OCI-M2 (cell line): ENCODE data around the gene C22orf31.

Experiments used
- DNase-seq: peaks from one replicate; lab custom pipeline; 2025; ENCODE audit not compliant: unreplicated experiment; lab: John Stamatoyannopoulos, UW

The C22orf31 gene

DNA sequence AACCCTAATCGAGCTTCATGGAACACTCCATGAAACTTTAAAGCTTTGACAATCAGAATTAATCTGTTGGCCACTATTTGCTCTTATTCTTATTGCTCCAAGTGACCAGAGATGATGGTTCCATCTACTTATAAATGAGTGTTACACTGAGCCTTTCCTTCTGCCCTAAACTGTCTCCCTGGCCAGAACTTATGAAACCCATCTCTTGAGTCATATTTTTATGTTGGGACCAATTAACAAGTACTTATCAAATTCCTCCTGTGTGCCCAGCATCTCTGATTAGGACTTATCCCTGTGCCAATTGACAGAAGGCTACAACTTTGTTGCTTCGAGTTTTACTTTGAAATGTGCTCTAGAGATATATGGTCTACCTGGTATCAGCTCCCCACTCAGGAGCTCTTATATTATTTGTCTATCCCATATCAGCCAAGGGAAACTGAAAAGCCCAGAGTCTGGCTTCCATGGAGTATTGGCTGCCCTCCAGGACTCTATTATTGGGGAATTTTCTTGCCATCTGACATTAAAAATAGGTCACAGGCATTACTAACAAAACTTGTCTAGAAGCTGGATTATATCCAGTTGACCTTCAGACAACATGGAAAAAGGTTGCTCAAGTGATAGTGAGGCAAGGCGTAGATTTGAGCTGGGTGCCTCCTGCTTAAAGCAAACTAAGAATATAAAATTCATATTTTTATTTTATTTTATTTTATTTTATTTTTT, 20.0 kb upstream of the C22orf31 start:
- no peak for DNase-seq

DNA sequence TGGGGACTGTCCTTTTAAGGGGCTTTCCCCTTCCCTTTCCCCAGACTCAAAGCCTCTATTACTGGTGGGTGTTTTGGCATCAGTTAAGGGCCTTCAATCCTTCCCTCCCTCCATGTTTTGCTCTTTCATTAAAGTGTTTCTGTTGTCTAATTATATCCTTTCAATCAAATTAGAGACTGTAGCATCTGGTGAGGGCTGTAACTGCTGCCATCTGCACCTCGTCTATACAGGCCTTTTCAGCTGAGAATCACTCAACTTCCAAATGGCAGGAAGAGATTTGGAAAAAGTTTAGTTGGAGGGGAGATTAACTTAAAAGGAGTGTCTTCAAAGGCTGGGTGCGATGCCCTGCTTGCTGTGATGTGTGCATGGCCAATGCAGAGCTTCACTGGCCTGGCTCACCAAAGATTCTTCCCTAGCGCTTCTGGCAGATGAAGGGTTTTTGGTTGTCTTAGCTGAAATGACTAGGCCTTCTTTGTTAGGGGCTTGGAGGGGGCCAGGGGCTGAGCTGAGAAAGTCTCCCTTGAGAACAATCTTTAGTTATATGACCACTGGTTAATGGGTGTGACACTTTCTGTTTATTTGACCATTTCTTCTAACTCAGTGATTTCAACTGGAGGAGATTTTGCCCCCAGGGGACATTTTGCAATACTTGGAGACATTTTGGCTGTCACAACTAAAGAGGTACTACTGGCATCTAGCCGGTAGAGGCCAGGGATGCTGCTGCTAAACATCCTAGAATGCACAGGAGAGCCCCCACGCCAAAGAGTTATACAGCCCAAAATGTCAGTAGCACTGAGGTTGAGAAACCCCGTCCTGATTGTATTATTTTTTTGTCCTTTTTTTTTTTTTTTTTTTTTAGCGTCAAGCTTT, 18.7 kb upstream of the C22orf31 start:
- no peak for DNase-seq

DNA sequence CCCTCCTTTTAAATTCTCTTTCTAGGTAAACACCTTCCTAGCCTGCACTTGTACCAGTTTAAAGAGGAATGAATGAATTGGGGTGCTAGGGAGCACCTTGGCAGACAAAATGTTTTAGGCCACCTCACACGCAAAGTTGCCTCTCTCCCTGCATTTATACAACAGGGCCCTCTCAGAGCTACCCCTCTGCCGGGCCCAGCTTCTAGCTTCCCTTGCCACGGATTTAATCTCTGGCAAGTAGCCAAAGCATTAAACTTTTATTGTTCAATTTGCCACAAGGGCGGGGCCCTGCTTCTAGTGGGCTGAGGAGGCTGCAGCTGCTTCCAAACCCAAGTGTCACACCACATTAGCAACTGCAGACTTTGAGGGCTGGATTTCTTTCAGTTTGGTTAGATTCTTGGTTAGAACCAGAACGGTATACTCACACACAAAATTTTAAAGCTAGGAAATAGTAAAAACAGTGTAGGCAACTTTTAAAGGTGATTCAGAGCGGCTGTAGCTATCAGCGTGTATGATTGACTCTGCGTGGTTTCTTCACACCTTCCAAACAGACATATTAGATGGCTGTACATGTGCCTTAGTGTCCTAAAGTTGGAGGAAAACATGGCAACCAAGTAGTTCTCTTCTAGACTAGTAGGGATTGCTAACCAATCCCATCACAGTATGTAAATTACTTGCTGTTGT, 17.7 kb upstream of the C22orf31 start:
- DNase-seq, result no peak

GRCh38 chr22:29078869-29079207, 17.2 kb upstream of the C22orf31 start:
- no peak for DNase-seq

GRCh38 chr22:29078036-29078868, 16.6 kb upstream of the C22orf31 start:
- no peak for DNase-seq

- no peak for DNase-seq
Measured at GRCh38 chr22:29074276-29074772, 12.7 kb upstream of the C22orf31 start.

DNA sequence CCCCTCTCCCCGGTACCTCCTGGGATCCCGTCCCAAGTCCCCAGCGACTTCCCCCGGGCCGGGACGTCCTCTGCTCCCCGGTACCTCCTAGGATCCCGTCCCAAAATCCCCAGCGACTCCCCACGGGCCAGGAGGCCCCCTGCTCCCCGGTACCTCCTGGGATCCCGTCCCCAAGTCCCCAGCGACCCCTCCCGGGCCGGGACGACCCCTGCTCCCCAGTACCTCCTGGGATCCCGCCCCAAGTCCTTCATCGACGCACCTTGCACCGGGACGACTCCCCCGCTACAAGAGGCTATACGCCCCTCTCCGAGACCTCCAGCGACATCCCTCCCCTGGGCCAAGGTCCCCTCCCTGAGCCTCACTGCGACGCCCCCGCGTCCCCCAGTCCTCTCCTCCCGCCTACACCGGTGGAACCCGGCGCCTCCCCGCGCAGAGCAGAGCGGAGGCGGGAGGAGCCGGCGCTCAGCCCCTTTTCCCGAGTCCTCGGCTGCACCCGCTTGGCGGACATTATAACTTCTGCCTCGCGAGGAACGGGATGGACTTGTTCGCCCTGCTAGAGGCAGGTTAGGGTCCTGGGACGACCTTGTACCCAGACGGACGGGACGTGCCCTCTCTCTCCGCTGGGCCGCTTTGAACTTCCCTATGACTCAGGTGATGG, 12.1 kb upstream of the C22orf31 start:
- DNase-seq, result no peak

- DNase-seq, result no peak
Measured at GRCh38 chr22:29072979-29073617, 11.5 kb upstream of the C22orf31 start, which contains the start of gene KREMEN1. TSS of gene KREMEN1 (plus strand) at chr22:29073035. CDS start at chr22:29073131, 96 bp downstream.

DNA sequence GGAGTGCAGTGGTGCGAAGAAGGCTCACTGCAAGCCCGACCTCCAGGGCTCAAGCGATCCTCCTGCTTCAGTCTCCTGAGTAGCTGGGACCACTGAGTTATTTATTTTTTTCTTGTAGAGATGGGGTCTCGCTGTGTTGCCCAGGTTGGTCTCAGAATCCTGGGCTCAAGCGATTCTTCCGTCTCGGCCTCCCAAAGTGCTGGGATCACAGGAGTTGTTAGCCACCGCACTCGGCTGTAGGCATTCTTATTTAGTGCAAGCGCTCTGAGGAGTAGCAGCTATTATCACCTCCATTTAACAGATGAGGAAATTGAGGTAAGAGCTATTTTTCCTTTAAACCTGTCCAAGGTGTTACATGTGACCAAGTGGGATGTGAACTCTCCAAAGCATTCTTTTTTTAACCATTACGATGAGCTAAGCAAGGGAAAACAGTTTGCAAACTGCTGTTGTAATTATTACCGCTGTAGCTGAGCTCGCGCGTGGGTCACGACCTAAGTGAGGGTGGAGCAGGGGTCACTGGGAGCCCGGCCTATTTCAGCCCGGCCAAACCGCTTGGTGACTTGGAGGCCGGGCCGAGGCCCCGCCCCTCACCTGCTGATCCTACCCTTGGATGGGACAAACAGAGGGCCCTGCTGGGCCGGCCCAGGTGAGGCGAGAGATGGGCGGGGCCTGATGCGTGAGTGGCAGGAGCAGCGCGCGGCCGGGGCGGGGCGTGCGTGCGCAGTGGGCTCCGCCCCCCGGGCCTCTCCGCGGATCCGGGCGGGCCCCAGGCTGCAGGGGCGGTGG, 10.8 kb upstream of the C22orf31 start:
- no peak for DNase-seq

- no peak for DNase-seq
Measured at GRCh38 chr22:29071261-29072045, 9.8 kb upstream of the C22orf31 start.

DNA sequence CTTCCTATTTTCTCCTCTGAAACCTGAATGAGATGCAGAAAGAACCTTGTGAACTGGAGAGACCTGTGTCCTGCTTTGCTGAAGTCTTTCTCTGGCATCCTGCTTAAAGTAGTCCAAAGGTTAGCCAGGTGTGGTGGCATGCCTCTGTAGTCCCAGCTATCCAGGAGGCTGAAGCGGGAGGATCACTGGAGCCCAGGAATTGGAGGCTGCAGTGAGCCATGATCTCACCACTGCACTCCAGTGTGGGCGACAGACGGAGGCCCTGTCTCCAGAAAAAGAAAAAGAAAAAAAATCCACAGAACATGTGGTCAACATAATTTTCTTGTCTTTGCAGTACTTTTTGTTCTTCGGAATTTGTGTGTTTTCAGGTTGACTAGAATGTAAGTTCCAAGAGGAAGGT, 8.9 kb upstream of the C22orf31 start:
- DNase-seq, result no peak

DNA sequence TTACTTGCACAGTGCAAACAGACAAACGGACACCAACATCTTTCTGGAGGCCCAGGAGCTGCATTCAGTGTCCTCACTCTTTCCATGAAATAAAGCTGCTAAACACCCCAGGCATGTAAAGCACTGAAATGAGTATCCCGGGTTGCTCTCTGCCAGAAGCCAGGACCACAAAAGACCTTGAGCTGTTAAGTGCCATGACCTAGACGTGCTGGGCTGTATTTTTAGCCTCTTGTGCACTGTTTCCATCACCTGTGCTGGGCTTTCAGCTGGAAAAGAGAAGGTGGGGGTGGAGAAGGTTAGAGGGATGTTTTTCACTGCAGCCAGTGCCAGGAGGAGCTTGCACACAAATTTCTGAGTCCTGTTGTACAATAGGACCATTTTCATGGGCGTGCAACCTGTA, 7.8 kb upstream of the C22orf31 start:
- DNase-seq, result no peak

DNA sequence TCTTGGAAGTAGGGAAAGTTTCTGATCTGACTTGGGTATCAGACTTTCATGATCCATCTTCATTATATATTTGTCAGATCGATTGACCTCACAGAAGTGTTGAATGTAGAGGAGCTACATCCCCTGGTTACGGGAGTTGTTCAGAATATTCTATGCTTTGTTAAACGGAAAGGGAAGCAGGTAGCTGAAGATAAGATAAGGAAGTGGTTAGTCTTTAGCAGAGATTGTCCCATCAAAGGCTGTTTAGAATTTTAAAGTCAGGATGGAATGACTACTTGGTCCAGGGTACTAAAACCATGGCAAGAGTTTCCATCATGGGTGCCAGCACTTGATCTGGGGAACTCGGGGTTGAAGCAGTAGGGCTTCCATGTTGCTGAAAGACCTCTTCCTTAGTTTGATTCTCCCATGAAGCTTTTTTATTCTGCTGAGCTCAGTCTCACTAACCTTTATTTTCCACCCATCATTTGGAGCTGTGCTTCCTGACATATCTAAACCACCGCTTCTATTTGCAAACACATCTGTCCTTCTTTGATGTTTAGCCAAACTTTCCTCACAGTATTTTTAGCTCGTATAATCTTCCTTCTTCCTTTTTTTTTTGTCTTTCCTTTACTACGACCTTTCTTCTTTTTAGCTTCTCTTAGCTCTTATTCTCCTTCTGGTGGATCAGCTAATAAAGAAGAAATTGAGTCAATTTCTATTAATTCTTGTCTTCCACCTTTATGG, 4.0 kb upstream of the C22orf31 start:
- no peak for DNase-seq

- DNase-seq, result no peak
Measured at GRCh38 chr22:29062286-29062821, 723 bp upstream of the C22orf31 start.

GRCh38 chr22:29060931-29061330, 700 bp downstream of the C22orf31 start:
- DNase-seq, result no peak

GRCh38 chr22:29060251-29060869, 1.3 kb downstream of the C22orf31 start:
- DNase-seq, result no peak

- DNase-seq, result no peak
Measured at GRCh38 chr22:29056472-29056871, 5.2 kb downstream of the C22orf31 start.
